ENCODE measurements around the gene STK32C. TPM values are rescaled to one million over a fixed set of nuclear protein-coding genes. Genes with fewer than 3 reads are reported as not detected.

STK32C gene
- total and polyA plus RNA-seq, 4 donors = 5.1 to 22.0 (median 16.3) TPM

DNA sequence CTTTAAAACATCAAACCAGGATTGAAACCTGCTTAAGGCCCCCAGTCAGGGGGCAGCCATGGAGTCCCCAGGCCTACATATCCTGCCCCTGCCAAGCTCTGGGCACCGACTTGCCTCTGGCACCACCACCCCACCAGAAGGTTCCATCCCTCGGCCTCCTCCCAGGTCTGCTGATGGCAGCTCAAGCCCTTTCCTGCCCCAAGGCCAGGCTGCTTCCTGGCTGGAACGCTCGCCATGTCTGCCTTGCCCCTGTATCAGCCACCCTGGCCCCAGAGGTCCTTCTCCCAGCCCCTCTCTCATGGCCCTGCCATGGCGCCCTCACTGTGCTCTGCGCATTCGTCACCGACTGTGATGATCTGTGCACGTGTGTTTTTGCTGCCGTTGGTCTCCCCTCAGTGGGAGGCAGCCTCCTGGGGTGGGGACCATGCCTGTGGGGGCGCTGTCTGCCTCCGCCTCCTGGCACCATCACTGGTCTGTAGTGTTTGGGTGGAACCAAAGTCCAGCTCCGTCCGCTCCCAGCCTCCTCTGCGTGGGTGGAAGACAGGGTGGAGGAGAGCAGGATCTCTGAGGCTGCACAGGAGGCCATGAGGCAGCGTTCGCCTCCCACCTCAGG lies 117.8 kb downstream of the STK32C start:
- H3K27ac ChIP-seq (ENCODE audit: low read depth in 1 of 2, low read length in 1 of 2) = no peak overlapping the region
- H3K27me3 ChIP-seq (ENCODE audit: control insufficient read depth in 3 of 3, insufficient read depth in 3 of 3, low read length in 2 of 3) = peaks cover 6 to 28% (median 10%) of the 10 kb centered on the region in 3 donors
- H3K4me1 ChIP-seq (ENCODE audit: control insufficient read depth in 5 of 5, insufficient read depth in 5 of 5, low read length in 5 of 5) = peaks cover 0 to 14% (median 11%) of the 10 kb centered on the region in 5 donors
- no peak overlapping the region for H3K4me3 ChIP-seq
- peaks cover 0 to 3% (median 0%) of the 10 kb centered on the region in 4 donors for H3K36me3 ChIP-seq (ENCODE audit: control insufficient read depth in 4 of 4, insufficient read depth in 4 of 4, low read length in 4 of 4)
- H3K9me3 ChIP-seq (ENCODE audit: control insufficient read depth in 4 of 4, insufficient read depth in 3 of 4, low read length in 3 of 4) = peaks cover 0 to 2% (median 0%) of the 10 kb centered on the region in 4 donors
- no peak overlapping the region for H3K9ac ChIP-seq (ENCODE audit: insufficient read depth in 1 of 2, low read length in 2 of 2)
- TF ChIP-seq, protein P1, sequence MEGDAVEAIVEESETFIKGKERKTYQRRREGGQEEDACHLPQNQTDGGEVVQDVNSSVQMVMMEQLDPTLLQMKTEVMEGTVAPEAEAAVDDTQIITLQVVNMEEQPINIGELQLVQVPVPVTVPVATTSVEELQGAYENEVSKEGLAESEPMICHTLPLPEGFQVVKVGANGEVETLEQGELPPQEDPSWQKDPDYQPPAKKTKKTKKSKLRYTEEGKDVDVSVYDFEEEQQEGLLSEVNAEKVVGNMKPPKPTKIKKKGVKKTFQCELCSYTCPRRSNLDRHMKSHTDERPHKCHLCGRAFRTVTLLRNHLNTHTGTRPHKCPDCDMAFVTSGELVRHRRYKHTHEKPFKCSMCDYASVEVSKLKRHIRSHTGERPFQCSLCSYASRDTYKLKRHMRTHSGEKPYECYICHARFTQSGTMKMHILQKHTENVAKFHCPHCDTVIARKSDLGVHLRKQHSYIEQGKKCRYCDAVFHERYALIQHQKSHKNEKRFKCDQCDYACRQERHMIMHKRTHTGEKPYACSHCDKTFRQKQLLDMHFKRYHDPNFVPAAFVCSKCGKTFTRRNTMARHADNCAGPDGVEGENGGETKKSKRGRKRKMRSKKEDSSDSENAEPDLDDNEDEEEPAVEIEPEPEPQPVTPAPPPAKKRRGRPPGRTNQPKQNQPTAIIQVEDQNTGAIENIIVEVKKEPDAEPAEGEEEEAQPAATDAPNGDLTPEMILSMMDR (IDR thresholded peaks at IDR 0.05; ENCODE audit: control extremely low read depth, extremely low read depth) = no peak
- WGBS, 2 donors = 88 to 92% methylated on average over 17 of the region's 17 CpGs
- DNase-seq (no peak), ATAC-seq (ENCODE audit: insufficient read depth, low FRiP score) (no peak)

DNA sequence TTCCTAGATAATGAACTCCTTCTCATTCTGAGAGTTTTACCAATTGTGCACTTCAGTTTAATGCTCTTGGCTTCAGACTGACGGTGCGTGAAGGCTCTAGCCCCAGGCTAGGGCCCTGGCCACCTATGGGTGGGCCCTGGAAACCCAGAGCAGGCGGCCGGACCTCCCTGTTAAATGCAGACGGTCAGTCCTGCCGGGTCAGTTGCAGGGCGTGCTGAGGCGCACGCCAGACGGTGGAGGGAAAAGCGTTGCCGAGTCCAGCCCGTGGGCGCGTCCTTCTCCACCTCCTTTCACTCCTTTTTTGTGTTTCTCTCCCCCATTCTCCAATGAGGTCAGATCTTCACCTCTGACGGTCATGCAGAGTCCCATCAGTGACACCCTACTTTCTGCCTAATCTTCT lies 118.7 kb downstream of the STK32C start:
- peaks cover 0 to 5% (median 0%) of the 10 kb centered on the region in 4 donors for H3K9me3 ChIP-seq (ENCODE audit: control insufficient read depth in 4 of 4, insufficient read depth in 3 of 4, low read length in 3 of 4)
- WGBS, 2 donors = 89 to 91% methylated on average over 16 of the region's 16 CpGs
- H3K4me1 ChIP-seq (ENCODE audit: control insufficient read depth in 5 of 5, insufficient read depth in 5 of 5, low read length in 5 of 5) = peaks cover 0 to 14% (median 11%) of the 10 kb centered on the region in 5 donors
- TF ChIP-seq, protein P1 (IDR thresholded peaks at IDR 0.05; ENCODE audit: control extremely low read depth, extremely low read depth) = no peak
- no peak overlapping the region for H3K9ac ChIP-seq (ENCODE audit: insufficient read depth in 1 of 2, low read length in 2 of 2)
- no peak for DNase-seq
- no peak overlapping the region for H3K4me3 ChIP-seq
- peaks cover 0 to 3% (median 0%) of the 10 kb centered on the region in 4 donors for H3K36me3 ChIP-seq (ENCODE audit: control insufficient read depth in 4 of 4, insufficient read depth in 4 of 4, low read length in 4 of 4)
- no peak for ATAC-seq (ENCODE audit: insufficient read depth, low FRiP score)
- H3K27ac ChIP-seq (ENCODE audit: low read depth in 1 of 2, low read length in 1 of 2) = no peak overlapping the region
- H3K27me3 ChIP-seq (ENCODE audit: control insufficient read depth in 3 of 3, insufficient read depth in 3 of 3, low read length in 2 of 3) = peaks cover 7 to 36% (median 11%) of the 10 kb centered on the region in 3 donors

DNA sequence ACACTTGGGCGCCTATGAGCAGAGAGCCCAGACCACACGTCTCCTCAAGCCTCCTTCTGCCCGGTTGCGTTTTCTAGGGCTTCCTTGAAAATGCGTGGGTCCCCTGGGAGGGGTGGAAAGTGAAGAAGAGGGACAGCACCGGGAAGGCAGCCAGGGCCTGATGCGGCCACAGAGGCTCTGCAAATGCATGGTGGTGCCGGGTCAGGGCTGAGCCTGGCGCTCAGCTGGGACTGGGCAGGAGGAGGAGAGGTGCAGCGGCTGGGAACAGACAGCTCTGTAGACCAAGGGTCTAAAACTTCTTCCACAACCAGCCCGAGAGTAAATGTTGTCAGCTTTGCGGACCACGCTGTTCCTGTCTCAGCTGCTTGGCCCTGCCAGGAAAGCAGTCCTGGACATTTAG lies 119.4 kb downstream of the STK32C start:
- H3K36me3 ChIP-seq (ENCODE audit: control insufficient read depth in 4 of 4, insufficient read depth in 4 of 4, low read length in 4 of 4) = peaks cover 0 to 3% (median 0%) of the 10 kb centered on the region in 4 donors
- DNase-seq (no peak), ATAC-seq (ENCODE audit: insufficient read depth, low FRiP score) (no peak)
- H3K4me1 ChIP-seq (ENCODE audit: control insufficient read depth in 5 of 5, insufficient read depth in 5 of 5, low read length in 5 of 5) = peaks cover 0 to 14% (median 11%) of the 10 kb centered on the region in 5 donors
- H3K9me3 ChIP-seq (ENCODE audit: control insufficient read depth in 4 of 4, insufficient read depth in 3 of 4, low read length in 3 of 4) = peaks cover 0 to 5% (median 0%) of the 10 kb centered on the region in 4 donors
- no peak overlapping the region for H3K9ac ChIP-seq (ENCODE audit: insufficient read depth in 1 of 2, low read length in 2 of 2)
- 46 to 65% methylated on average over 13 of the region's 13 CpGs for WGBS, 2 donors
- TF ChIP-seq, protein P1 (IDR thresholded peaks at IDR 0.05; ENCODE audit: control extremely low read depth, extremely low read depth) = no peak
- H3K4me3 ChIP-seq = no peak overlapping the region
- peaks cover 7 to 41% (median 16%) of the 10 kb centered on the region in 3 donors for H3K27me3 ChIP-seq (ENCODE audit: control insufficient read depth in 3 of 3, insufficient read depth in 3 of 3, low read length in 2 of 3)
- H3K27ac ChIP-seq (ENCODE audit: low read depth in 1 of 2, low read length in 1 of 2) = no peak overlapping the region
